Measurements from ENCODE around the gene ATOSB.

Gene ATOSB

DNA sequence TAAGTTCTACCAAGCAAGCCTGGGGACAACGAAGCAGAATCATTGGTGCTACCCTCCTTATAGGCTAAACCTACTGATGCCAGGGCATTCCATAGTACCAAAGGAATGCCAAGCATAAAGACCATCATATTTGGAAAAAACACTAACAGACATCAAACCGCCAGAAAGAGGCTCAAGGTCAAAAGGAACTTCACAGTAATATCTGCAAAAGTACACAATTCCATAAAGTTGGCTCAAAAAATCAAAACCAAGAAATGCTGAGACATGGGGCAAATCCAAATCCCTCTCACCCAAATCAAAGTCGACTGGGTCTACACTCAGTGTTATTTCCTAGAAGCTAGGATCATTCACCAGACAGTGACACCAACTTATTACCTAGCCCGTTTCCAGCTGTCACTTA is 46.6 kb downstream of the ATOSB start:
- no peaks in the 10 kb centered on the region for H3K9me2 ChIP-seq (replicated peaks; ENCODE audit: control insufficient read depth, low read length)
- TF ChIP-seq EZH2phosphoT487 (IDR thresholded peaks at IDR 0.05; ENCODE audit: borderline replicate concordance, low read length): no peak
- TF ChIP-seq CTCF (IDR thresholded peaks at IDR 0.05; ENCODE audit: low read depth, low read length, poor library complexity, severe bottlenecking): no peak
- peaks cover 46% of the 10 kb centered on the region for H4K20me1 ChIP-seq (ENCODE audit: control insufficient read depth, insufficient read depth, low read depth, low read length)
- peaks cover 59% of the 10 kb centered on the region for H3K79me2 ChIP-seq (ENCODE audit: control insufficient read depth, low read length)
- no peak overlapping the region; the same call in 1 of the 2 replicates for H3K4me2 ChIP-seq (ENCODE audit: low read length)
- H3K36me3 ChIP-seq (ENCODE audit: control insufficient read depth, low read length): peaks cover 94% of the 10 kb centered on the region
- H3K9me3 ChIP-seq (ENCODE audit: control insufficient read depth, insufficient read depth, low read length): no peaks in the 10 kb centered on the region
- H3F3A ChIP-seq (ENCODE audit: control insufficient read depth, insufficient read depth): peaks cover 12% of the 10 kb centered on the region
- H3K4me3 ChIP-seq (ENCODE audit: low read length): no peak overlapping the region
- H3K4me1 ChIP-seq (ENCODE audit: control insufficient read depth, low read length): peaks cover 23% of the 10 kb centered on the region
- no peak overlapping the region for H3K27ac ChIP-seq (ENCODE audit: low read depth, low read length)
- no peaks in the 10 kb centered on the region for H3K27me3 ChIP-seq (ENCODE audit: control insufficient read depth, low read length)

DNA sequence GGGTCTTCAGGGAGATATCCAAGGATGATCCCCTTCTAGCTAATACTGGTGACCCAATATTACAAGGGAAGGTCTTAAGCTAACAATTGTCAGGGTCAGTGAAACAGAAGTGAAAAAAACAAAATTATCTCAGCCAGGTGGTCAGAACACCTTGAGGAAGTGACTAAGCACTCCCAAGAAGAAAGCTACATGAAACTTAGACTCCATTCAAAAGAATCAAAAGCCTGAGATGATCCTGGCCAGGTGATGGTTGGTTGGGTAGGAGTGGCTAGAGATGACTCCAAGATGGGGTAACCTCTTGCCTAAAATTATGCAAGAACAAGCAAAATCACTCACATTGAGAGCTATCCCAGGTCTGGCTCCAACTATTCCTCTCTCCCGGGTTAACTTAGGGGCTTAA is 48.6 kb downstream of the ATOSB start:
- Histone ChIP-seq H3K9me3 (ENCODE audit: control insufficient read depth, insufficient read depth, low read length) (no peaks in the 10 kb centered on the region), H3K27me3 (ENCODE audit: control insufficient read depth, low read length) (no peaks in the 10 kb centered on the region), H3K79me2 (ENCODE audit: control insufficient read depth, low read length) (peaks cover 56% of the 10 kb centered on the region), H3K4me2 (ENCODE audit: low read length) (no peak overlapping the region), H4K20me1 (ENCODE audit: control insufficient read depth, insufficient read depth, low read depth, low read length) (peaks cover 46% of the 10 kb centered on the region), H3K27ac (ENCODE audit: low read depth, low read length) (no peak overlapping the region), H3F3A (ENCODE audit: control insufficient read depth, insufficient read depth) (peaks cover 5% of the 10 kb centered on the region), H3K4me3 (ENCODE audit: low read length) (no peak overlapping the region), H3K9me2 (replicated peaks; ENCODE audit: control insufficient read depth, low read length) (no peaks in the 10 kb centered on the region), H3K36me3 (ENCODE audit: control insufficient read depth, low read length) (peaks cover 98% of the 10 kb centered on the region), H3K4me1 (ENCODE audit: control insufficient read depth, low read length) (peaks cover 15% of the 10 kb centered on the region)
- TF ChIP-seq CTCF (IDR thresholded peaks at IDR 0.05; ENCODE audit: low read depth, low read length, poor library complexity, severe bottlenecking) (no peak), EZH2phosphoT487 (IDR thresholded peaks at IDR 0.05; ENCODE audit: borderline replicate concordance, low read length) (no peak)

GRCh38 chr9:35060548-35061207 is 55.0 kb downstream of the ATOSB start:
- H3F3A ChIP-seq (ENCODE audit: control insufficient read depth, insufficient read depth): peaks cover 2% of the 10 kb centered on the region; the same call in 1 of the 2 replicates
- no peaks in the 10 kb centered on the region for H3K4me1 ChIP-seq (ENCODE audit: control insufficient read depth, low read length)
- no peaks in the 10 kb centered on the region; the same call in 1 of the 2 replicates for H3K79me2 ChIP-seq (ENCODE audit: control insufficient read depth, low read length)
- no peaks in the 10 kb centered on the region for H3K27me3 ChIP-seq (ENCODE audit: control insufficient read depth, low read length)
- TF ChIP-seq CTCF (IDR thresholded peaks at IDR 0.05; ENCODE audit: low read depth, low read length, poor library complexity, severe bottlenecking) (no peak), EZH2phosphoT487 (IDR thresholded peaks at IDR 0.05; ENCODE audit: borderline replicate concordance, low read length) (no peak)
- no peak overlapping the region for H3K27ac ChIP-seq (ENCODE audit: low read depth, low read length)
- H3K9me3 ChIP-seq (ENCODE audit: control insufficient read depth, insufficient read depth, low read length): no peaks in the 10 kb centered on the region
- H3K36me3 ChIP-seq (ENCODE audit: control insufficient read depth, low read length): peaks cover 98% of the 10 kb centered on the region
- no peak overlapping the region for H3K4me3 ChIP-seq (ENCODE audit: low read length)
- no peak overlapping the region for H3K4me2 ChIP-seq (ENCODE audit: low read length)
- H4K20me1 ChIP-seq (ENCODE audit: control insufficient read depth, insufficient read depth, low read depth, low read length): no peaks in the 10 kb centered on the region
- H3K9me2 ChIP-seq (replicated peaks; ENCODE audit: control insufficient read depth, low read length): no peaks in the 10 kb centered on the region
